HCT116 (cell line): ENCODE data around the gene STYXL1. TPM values are rescaled to one million over a fixed set of nuclear protein-coding genes. Genes with fewer than 3 reads are reported as not detected.

Experiments
- ATAC-seq: fragments of 200-7000 bp; cut with Tn5 transposase; 2 replicates; pipeline ENCODE4 v1.9.1; 2020; ENCODE audit warnings: mild to moderate bottlenecking, moderate library complexity
- BruUV-seq: library from RNA; stranded (reverse); fragments of 400-500 nt; replicated peaks from 2 replicates; lab custom pipeline; 2021; lab: Mats Ljungman, UMichigan
- CTCF ChIA-PET: fragments of 300-600 bp; sonication (Branson Sonifier 250); formaldehyde crosslinking; loops from one replicate; lab custom pipeline; 2021; ENCODE audit warnings: antibody characterized with exemption; lab: Charles Lee
- POLR2A ChIA-PET: fragments of 300-600, 350-600 bp; sonication (Branson Sonifier 250); formaldehyde crosslinking; loops from one replicate; lab custom pipeline; 2021; ENCODE audit warnings: antibody characterized with exemption; lab: Charles Lee
- RAD21 ChIA-PET, 2 experiments: fragments of 300-600 bp; sonication (Branson Sonifier 250); formaldehyde crosslinking; loops; one replicate each; lab custom pipeline; 2023; ENCODE audit warnings: low total read pairs in 2 of 2; ENCODE audit not compliant: uncharacterized antibody in 2 of 2, unreplicated experiment in 2 of 2, low non-redundant PET in 1 of 2; lab: Charles Lee
- DNase-seq: peaks from one replicate; pipeline ENCODE4 v3.0.0-alpha.2; 2010; ENCODE audit warnings: low read depth, low spot score
- H2AFZ ChIP-seq: fragments of 200-600 bp; shearing (Covaris generic), sonication (generic); 2 replicates; pipeline ENCODE4 v1.6.1; 2017; ENCODE audit warnings: low read depth, mixed run types, mixed read lengths, antibody characterized with exemption, low read length; ENCODE audit not compliant: poor library complexity, severe bottlenecking
- H3K27ac ChIP-seq: 2 replicates; pipeline ENCODE4 v1.5.1; 2012; ENCODE audit warnings: low read depth, low read length
- H3K27me3 ChIP-seq: fragments of 200-600 bp; sonication (generic); 2 replicates; pipeline ENCODE4 v1.6.1; 2016; ENCODE audit warnings: mixed run types, low read length, mixed read lengths; ENCODE audit not compliant: insufficient read depth
- H3K36me3 ChIP-seq, 2 experiments: fragments of 200-500 bp in 1 of 2; fragments of 200-600 bp in 1 of 2; sonication (Bioruptor generic) in 1 of 2; sonication (generic) in 1 of 2; 2 replicates each; pipeline versions ENCODE4 v1.5.1 to v1.6.1; 2014 to 2016; ENCODE audit warnings: low read length in 2 of 2, inconsistent platforms in 1 of 2, mixed read lengths in 1 of 2, mixed run types in 1 of 2; ENCODE audit not compliant: insufficient read depth in 2 of 2, control insufficient read depth in 1 of 2
- H3K4me1 ChIP-seq, 2 experiments: fragments of 200-600 bp in 1 of 2; sonication (generic) in 1 of 2; 2 replicates each; pipeline versions ENCODE4 v1.5.1 to v1.6.1; 2012 to 2017; ENCODE audit warnings: low read length in 2 of 2, inconsistent platforms in 1 of 2, mild to moderate bottlenecking in 1 of 2, mixed read lengths in 1 of 2, mixed run types in 1 of 2, moderate library complexity in 1 of 2; ENCODE audit not compliant: insufficient read depth in 2 of 2, control insufficient read depth in 1 of 2
- H3K4me2 ChIP-seq: fragments of 200-600 bp; sonication (generic); 2 replicates; pipeline ENCODE4 v1.6.1; 2017; ENCODE audit warnings: mixed run types, low read length, mixed read lengths
- H3K4me3 ChIP-seq, 2 experiments: fragments of 200-600 bp in 1 of 2; sonication (generic) in 1 of 2; replicated peaks in 1 of 2; 2 replicates each; pipeline ENCODE4 v1.5.1; 2011 to 2016; ENCODE audit warnings: low read length in 2 of 2, control low read depth in 1 of 2, low read depth in 1 of 2, mild to moderate bottlenecking in 1 of 2, mixed read lengths in 1 of 2, mixed run types in 1 of 2
- H3K79me2 ChIP-seq: fragments of 200-600 bp; sonication (generic); 2 replicates; pipeline ENCODE4 v1.6.1; 2017; ENCODE audit warnings: mild to moderate bottlenecking, mixed run types, low read length, moderate library complexity, mixed read lengths; ENCODE audit not compliant: insufficient read depth
- H3K9ac ChIP-seq: fragments of 200-600 bp; sonication (generic); 2 replicates; pipeline ENCODE4 v1.6.1; 2016; ENCODE audit warnings: low read length, mixed read lengths
- H3K9me2 ChIP-seq: fragments of 200-600 bp; sonication (generic), shearing (Covaris generic); 2 replicates; pipeline ENCODE4 v1.6.1; 2017; ENCODE audit warnings: mixed run types, mild to moderate bottlenecking, moderate library complexity; ENCODE audit not compliant: insufficient read depth
- H3K9me3 ChIP-seq, 2 experiments: fragments of 200-500 bp in 1 of 2; fragments of 200-600 bp in 1 of 2; sonication (Bioruptor generic) in 1 of 2; sonication (generic) in 1 of 2; 2 replicates each; pipeline ENCODE4 v1.6.1; 2014 to 2017; ENCODE audit warnings: low read length in 2 of 2, mixed read lengths in 2 of 2, inconsistent platforms in 1 of 2, low read depth in 1 of 2, mild to moderate bottlenecking in 1 of 2, mixed run types in 1 of 2, moderate library complexity in 1 of 2; ENCODE audit not compliant: control insufficient read depth in 1 of 2, insufficient read depth in 1 of 2
- H4K20me1 ChIP-seq: fragments of 200-600 bp; sonication (generic), shearing (Covaris generic); 2 replicates; pipeline ENCODE4 v1.6.1; 2017; ENCODE audit warnings: mixed run types, mild to moderate bottlenecking, moderate library complexity; ENCODE audit not compliant: insufficient read depth
- CBX3 ChIP-seq: IDR thresholded peaks from 2 replicates; pipeline ENCODE4 v1.6.1; 2012; ENCODE audit warnings: low read depth
- CTCF ChIP-seq, 3 experiments: fragments of 200-600 bp in 1 of 3; sonication (generic) in 1 of 3; IDR thresholded peaks in 2 of 3; conservative IDR thresholded peaks in 1 of 3; 2 replicates each; pipeline ENCODE4 v1.5.1; 2012 to 2017; ENCODE audit warnings: low read depth in 2 of 3, low read length in 2 of 3, antibody characterized with exemption in 1 of 3, borderline replicate concordance in 1 of 3, control low read depth in 1 of 3, mild to moderate bottlenecking in 1 of 3, mixed read lengths in 1 of 3, mixed run types in 1 of 3, moderate library complexity in 1 of 3; ENCODE audit not compliant: insufficient read depth in 1 of 3
- EZH2 ChIP-seq: fragments of 200-600 bp; sonication (generic); IDR thresholded peaks from 2 replicates; pipeline ENCODE4 v1.6.1; 2017; ENCODE audit warnings: antibody characterized with exemption, mixed run types
- MAX ChIP-seq: IDR thresholded peaks from 2 replicates; pipeline ENCODE4 v1.6.1; 2012
- RAD21 ChIP-seq: IDR thresholded peaks from 2 replicates; pipeline ENCODE4 v1.6.1; 2012; ENCODE audit warnings: low read depth, mild to moderate bottlenecking
- SIN3A ChIP-seq: IDR thresholded peaks from 2 replicates; pipeline ENCODE4 v1.6.1; 2012; ENCODE audit warnings: low read depth
- SP1 ChIP-seq: IDR thresholded peaks from 2 replicates; pipeline ENCODE4 v1.6.1; 2012; ENCODE audit warnings: low read depth
- ZFX ChIP-seq: fragments of 450-650 bp; IDR thresholded peaks from 2 replicates; pipeline ENCODE4 v1.6.1; 2017
- intact Hi-C: fragments of 100-400 bp; cut with micrococcal nuclease; formaldehyde crosslinking; loops from 2 replicates; pipeline ENCODE4 v1.10.0; 2022
- total RNA-seq: library from RNA; stranded (reverse); gene quantifications from one replicate; pipeline ENCODE4 v1.2.1, GENCODE V29; 2021; ENCODE audit not compliant: unreplicated experiment

The STYXL1 gene
- total RNA-seq, 1 experiment from 2014 or later = 32.5 TPM

DNA sequence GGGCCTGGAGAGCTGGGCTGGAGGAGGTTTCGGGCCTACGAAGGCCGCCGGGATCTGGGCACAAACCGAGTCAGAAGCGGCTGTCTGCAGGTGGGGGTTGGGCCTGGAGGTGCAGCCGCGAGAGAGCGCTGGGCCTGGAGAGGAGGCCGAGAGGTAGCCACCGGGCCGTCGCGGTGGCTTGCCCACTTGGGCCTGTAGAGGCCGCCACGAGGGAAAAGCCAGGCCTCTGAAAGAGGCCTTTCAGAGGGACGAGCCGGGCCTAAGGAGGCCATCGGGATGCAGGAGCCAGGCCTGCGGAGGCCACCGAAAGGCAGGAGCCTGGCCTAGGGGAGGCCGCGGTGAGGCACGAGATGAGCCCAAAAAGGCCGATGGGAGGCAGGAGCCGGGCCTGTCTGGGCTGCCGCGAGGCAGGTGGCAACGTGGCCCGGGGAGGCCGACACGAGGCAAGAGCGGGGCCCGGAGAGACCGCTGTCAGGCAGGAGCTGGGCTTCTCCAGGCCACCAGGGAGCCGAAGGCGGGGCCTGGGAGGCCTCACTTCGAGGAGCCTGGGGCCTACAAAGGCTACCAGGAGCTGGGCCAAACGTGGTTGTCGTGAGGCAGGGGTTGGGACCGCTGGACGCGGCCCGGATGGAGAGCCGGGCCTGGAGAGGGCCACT is 25.7 kb upstream of the STYXL1 start:
- H3K27ac ChIP-seq = no peak overlapping the region
- H3K27me3 ChIP-seq = no peaks in the 10 kb centered on the region
- H2AFZ ChIP-seq = no peak overlapping the region
- ChIA-PET RAD21 (interaction anchor here in 1 of 2 experiments (0.5 kb wide), 1 partner anchor 297 kb away, joined by 3 read pairs; no protein-coding TSS in a partner anchor), CTCF (no interaction called here)
- H3K79me2 ChIP-seq = no peaks in the 10 kb centered on the region
- ATAC-seq (peak; percentile 44), DNase-seq (no peak)
- no peaks in the 10 kb centered on the region for H3K9me2 ChIP-seq
- no peaks in the 10 kb centered on the region for H4K20me1 ChIP-seq
- no peak for TF ChIP-seq SP1
- TF ChIP-seq RAD21 = peak; percentile 12; the same call in 1 of the 2 replicates
- TF ChIP-seq MAX = no peak
- TF ChIP-seq CBX3 = no peak
- TF ChIP-seq ZFX = no peak; the same call in 1 of the 2 replicates
- TF ChIP-seq EZH2 = no peak
- no peak for TF ChIP-seq SIN3A
- peak in 2 of 3 experiments; percentile 32 to 50; a peak in 3 of 6 replicates for TF ChIP-seq CTCF (IDR thresholded peaks at IDR 0.05 in 2 of 3, conservative IDR thresholded peaks at IDR 0.05 in 1 of 3; ENCODE audit: borderline replicate concordance in 1 of 3, insufficient read depth in 1 of 3, low read depth in 2 of 3, low read length in 2 of 3)
- TF ChIP-seq, all 23 proteins: peak for 2
- intact Hi-C loops = no loop called here
- Histone ChIP-seq H3K9me3 (no peaks in the 10 kb centered on the region), H3K9ac (no peak overlapping the region), H3K4me3 (no peak overlapping the region), H3K4me2 (no peak overlapping the region), H3K36me3 (no peaks in the 10 kb centered on the region), H3K4me1 (peaks cover 13 to 42% of the 10 kb centered on the region in 2 experiments)
- POLR2A ChIA-PET = no interaction called here
- BruUV-seq = no TSS peak
